GM23338 (cell line): Measurements from ENCODE around the gene AFAP1L2. TPM values are rescaled to one million over a fixed set of nuclear protein-coding genes. Genes with fewer than 3 reads are reported as not detected.

Source experiments
- ATAC-seq: fragments of 200-7000 bp; cut with Tn5 transposase; 3 replicates; pipeline ENCODE4 v1.9.1; 2020
- DNase-seq: peaks from one replicate; pipeline ENCODE4 v3.0.0-alpha.2; 2015; ENCODE audit warnings: low spot score
- H2AFZ ChIP-seq: fragments of 200-600 bp; sonication (generic); 2 replicates; pipeline ENCODE4 v1.8.0; 2016; ENCODE audit warnings: antibody characterized with exemption, mild to moderate bottlenecking, moderate library complexity
- H3F3A ChIP-seq: fragments of 200-600 bp; sonication (generic); replicated peaks from 2 replicates; pipeline ENCODE4 v1.8.0; 2017; ENCODE audit warnings: antibody characterized with exemption, mixed run types, low read depth
- H3K27ac ChIP-seq: fragments of 200-600 bp; sonication (generic); 2 replicates; pipeline ENCODE4 v1.6.1; 2016; ENCODE audit warnings: low read depth
- H3K27me3 ChIP-seq: fragments of 200-600 bp; sonication (generic); 2 replicates; pipeline ENCODE4 v1.8.0; 2016; ENCODE audit warnings: mild to moderate bottlenecking, mixed run types, moderate library complexity; ENCODE audit not compliant: insufficient read depth
- H3K36me3 ChIP-seq: fragments of 200-600 bp; sonication (generic); 2 replicates; pipeline ENCODE4 v1.8.0; 2016; ENCODE audit warnings: mild to moderate bottlenecking; ENCODE audit not compliant: insufficient read depth
- H3K4me1 ChIP-seq: fragments of 200-600 bp; sonication (generic); 2 replicates; pipeline ENCODE4 v1.8.0; 2016; ENCODE audit warnings: mild to moderate bottlenecking, moderate library complexity; ENCODE audit not compliant: insufficient read depth
- H3K4me2 ChIP-seq: fragments of 200-600 bp; sonication (generic); 2 replicates; pipeline ENCODE4 v1.7.1; 2017; ENCODE audit warnings: mixed run types
- H3K4me3 ChIP-seq: fragments of 200-600 bp; sonication (generic); 2 replicates; pipeline ENCODE4 v1.6.1; 2016; ENCODE audit warnings: mixed run types
- H3K79me2 ChIP-seq: fragments of 200-600 bp; sonication (generic); replicated peaks from 2 replicates; pipeline ENCODE4 v1.8.0; 2017; ENCODE audit warnings: mild to moderate bottlenecking; ENCODE audit not compliant: insufficient read depth
- H3K9me2 ChIP-seq: fragments of 200-600 bp; sonication (generic); 2 replicates; pipeline ENCODE4 v1.8.0; 2017; ENCODE audit not compliant: insufficient read depth
- H4K20me1 ChIP-seq: fragments of 200-600 bp; sonication (generic); replicated peaks from 2 replicates; pipeline ENCODE4 v1.8.0; 2017; ENCODE audit warnings: mild to moderate bottlenecking; ENCODE audit not compliant: insufficient read depth
- H3K27ac Mint-ChIP-seq: 2 replicates; pipeline ENCODE4 v1.8.0; 2020; ENCODE audit warnings: inconsistent platforms, mild to moderate bottlenecking, moderate library complexity, mixed read lengths
- H3K27me3 Mint-ChIP-seq: 3 replicates; pipeline ENCODE4 v1.8.0; 2022; ENCODE audit warnings: low read depth, mild to moderate bottlenecking, moderate library complexity, mixed read lengths, inconsistent platforms; ENCODE audit not compliant: insufficient read depth, poor library complexity
- H3K36me3 Mint-ChIP-seq: 3 replicates; pipeline ENCODE4 v1.8.0; 2021; ENCODE audit warnings: low read depth, mild to moderate bottlenecking, inconsistent platforms, moderate library complexity, mixed read lengths
- H3K4me1 Mint-ChIP-seq: 3 replicates; pipeline ENCODE4 v1.8.0; 2020; ENCODE audit warnings: mild to moderate bottlenecking, inconsistent platforms, mixed read lengths
- H3K4me3 Mint-ChIP-seq: 3 replicates; pipeline ENCODE4 v1.8.0; 2021; ENCODE audit warnings: moderate library complexity, mild to moderate bottlenecking, inconsistent platforms, mixed read lengths
- H3K9me3 Mint-ChIP-seq: 3 replicates; pipeline ENCODE4 v1.8.0; 2020; ENCODE audit warnings: moderate library complexity, mild to moderate bottlenecking, inconsistent platforms, mixed read lengths
- CREB1 ChIP-seq: fragments of 250-450 bp; sonication (Bioruptor Pico); IDR thresholded peaks from 2 replicates; pipeline ENCODE4 v1.5.0; 2020; ENCODE audit warnings: low read depth, mild to moderate bottlenecking, moderate library complexity
- EZH2 ChIP-seq: fragments of 200-600 bp; sonication (generic); IDR thresholded peaks from one replicate; pipeline ENCODE4 v1.8.0; 2017; ENCODE audit warnings: antibody characterized with exemption, mild to moderate bottlenecking, low read depth; ENCODE audit not compliant: unreplicated experiment
- EZH2phosphoT487 ChIP-seq: fragments of 200-600 bp; sonication (generic); IDR thresholded peaks from one replicate; pipeline ENCODE4 v1.8.1; 2018; ENCODE audit warnings: antibody characterized with exemption; ENCODE audit not compliant: unreplicated experiment
- JUNB ChIP-seq: IDR thresholded peaks from one replicate; pipeline ENCODE4 v1.6.1; 2016; ENCODE audit warnings: antibody characterized with exemption; ENCODE audit not compliant: unreplicated experiment
- NANOG ChIP-seq: IDR thresholded peaks from 2 replicates; pipeline ENCODE4 v1.6.1; 2016; ENCODE audit warnings: antibody characterized with exemption, borderline replicate concordance
- POLR2AphosphoS5 ChIP-seq: IDR thresholded peaks from 2 replicates; pipeline ENCODE4 v1.6.1; 2016; ENCODE audit warnings: antibody characterized with exemption, low read depth
- STAT1 ChIP-seq: IDR thresholded peaks from one replicate; pipeline ENCODE4 v1.6.1; 2016; ENCODE audit warnings: antibody characterized with exemption; ENCODE audit not compliant: unreplicated experiment
- ZNF114 ChIP-seq: fragments of 250-450 bp; sonication (Bioruptor Pico); IDR thresholded peaks from 2 replicates; pipeline ENCODE4 v1.5.0; 2020; ENCODE audit warnings: mild to moderate bottlenecking, moderate library complexity
- ZNF331 ChIP-seq: fragments of 250-450 bp; sonication (Bioruptor Pico); IDR thresholded peaks from 2 replicates; pipeline ENCODE4 v1.5.0; 2020; ENCODE audit warnings: low read depth, mild to moderate bottlenecking, moderate library complexity
- polyA plus RNA-seq: library from polyadenylated mRNA; unstranded; fragments of >200 nt; fragmentation: Nextera tagmentation; extraction: Ambion mirVana; gene quantifications from 2 replicates; pipeline ENCODE4 v1.2.1, GENCODE V29; 2016
- total RNA-seq: library from RNA; depleted of rRNA; stranded (reverse); fragments of >200 nt; shearing (Covaris generic); gene quantifications from 2 replicates; pipeline ENCODE4 v1.2.3, GENCODE V29; 2014
- TF ChIP-seq, protein P1 (sequence below): fragments of 250-450 bp; sonication (Bioruptor Pico); IDR thresholded peaks from 2 replicates; pipeline ENCODE4 v1.5.0; 2020; ENCODE audit warnings: mild to moderate bottlenecking, moderate library complexity
- TF ChIP-seq, protein P2 (sequence below): IDR thresholded peaks from one replicate; pipeline ENCODE4 v1.6.1; 2018; ENCODE audit warnings: antibody characterized with exemption; ENCODE audit not compliant: unreplicated experiment

The AFAP1L2 gene
- total and polyA plus RNA-seq, 2 experiments from 2014 or later: 2.3 to 6.5 TPM

- TF ChIP-seq, protein P1, sequence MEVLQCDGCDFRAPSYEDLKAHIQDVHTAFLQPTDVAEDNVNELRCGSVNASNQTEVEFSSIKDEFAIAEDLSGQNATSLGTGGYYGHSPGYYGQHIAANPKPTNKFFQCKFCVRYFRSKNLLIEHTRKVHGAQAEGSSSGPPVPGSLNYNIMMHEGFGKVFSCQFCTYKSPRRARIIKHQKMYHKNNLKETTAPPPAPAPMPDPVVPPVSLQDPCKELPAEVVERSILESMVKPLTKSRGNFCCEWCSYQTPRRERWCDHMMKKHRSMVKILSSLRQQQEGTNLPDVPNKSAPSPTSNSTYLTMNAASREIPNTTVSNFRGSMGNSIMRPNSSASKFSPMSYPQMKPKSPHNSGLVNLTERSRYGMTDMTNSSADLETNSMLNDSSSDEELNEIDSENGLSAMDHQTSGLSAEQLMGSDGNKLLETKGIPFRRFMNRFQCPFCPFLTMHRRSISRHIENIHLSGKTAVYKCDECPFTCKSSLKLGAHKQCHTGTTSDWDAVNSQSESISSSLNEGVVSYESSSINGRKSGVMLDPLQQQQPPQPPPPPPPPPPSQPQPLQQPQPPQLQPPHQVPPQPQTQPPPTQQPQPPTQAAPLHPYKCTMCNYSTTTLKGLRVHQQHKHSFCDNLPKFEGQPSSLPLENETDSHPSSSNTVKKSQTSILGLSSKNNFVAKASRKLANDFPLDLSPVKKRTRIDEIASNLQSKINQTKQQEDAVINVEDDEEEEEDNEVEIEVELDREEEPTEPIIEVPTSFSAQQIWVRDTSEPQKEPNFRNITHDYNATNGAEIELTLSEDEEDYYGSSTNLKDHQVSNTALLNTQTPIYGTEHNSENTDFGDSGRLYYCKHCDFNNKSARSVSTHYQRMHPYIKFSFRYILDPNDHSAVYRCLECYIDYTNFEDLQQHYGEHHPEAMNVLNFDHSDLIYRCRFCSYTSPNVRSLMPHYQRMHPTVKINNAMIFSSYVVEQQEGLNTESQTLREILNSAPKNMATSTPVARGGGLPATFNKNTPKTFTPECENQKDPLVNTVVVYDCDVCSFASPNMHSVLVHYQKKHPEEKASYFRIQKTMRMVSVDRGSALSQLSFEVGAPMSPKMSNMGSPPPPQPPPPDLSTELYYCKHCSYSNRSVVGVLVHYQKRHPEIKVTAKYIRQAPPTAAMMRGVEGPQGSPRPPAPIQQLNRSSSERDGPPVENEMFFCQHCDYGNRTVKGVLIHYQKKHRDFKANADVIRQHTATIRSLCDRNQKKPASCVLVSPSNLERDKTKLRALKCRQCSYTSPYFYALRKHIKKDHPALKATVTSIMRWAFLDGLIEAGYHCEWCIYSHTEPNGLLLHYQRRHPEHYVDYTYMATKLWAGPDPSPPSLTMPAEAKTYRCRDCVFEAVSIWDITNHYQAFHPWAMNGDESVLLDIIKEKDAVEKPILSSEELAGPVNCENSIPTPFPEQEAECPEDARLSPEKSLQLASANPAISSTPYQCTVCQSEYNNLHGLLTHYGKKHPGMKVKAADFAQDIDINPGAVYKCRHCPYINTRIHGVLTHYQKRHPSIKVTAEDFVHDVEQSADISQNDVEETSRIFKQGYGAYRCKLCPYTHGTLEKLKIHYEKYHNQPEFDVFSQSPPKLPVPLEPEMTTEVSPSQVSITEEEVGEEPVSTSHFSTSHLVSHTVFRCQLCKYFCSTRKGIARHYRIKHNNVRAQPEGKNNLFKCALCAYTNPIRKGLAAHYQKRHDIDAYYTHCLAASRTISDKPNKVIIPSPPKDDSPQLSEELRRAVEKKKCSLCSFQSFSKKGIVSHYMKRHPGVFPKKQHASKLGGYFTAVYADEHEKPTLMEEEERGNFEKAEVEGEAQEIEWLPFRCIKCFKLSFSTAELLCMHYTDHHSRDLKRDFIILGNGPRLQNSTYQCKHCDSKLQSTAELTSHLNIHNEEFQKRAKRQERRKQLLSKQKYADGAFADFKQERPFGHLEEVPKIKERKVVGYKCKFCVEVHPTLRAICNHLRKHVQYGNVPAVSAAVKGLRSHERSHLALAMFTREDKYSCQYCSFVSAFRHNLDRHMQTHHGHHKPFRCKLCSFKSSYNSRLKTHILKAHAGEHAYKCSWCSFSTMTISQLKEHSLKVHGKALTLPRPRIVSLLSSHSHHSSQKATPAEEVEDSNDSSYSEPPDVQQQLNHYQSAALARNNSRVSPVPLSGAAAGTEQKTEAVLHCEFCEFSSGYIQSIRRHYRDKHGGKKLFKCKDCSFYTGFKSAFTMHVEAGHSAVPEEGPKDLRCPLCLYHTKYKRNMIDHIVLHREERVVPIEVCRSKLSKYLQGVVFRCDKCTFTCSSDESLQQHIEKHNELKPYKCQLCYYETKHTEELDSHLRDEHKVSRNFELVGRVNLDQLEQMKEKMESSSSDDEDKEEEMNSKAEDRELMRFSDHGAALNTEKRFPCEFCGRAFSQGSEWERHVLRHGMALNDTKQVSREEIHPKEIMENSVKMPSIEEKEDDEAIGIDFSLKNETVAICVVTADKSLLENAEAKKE (CRISPR knock-in tag): no peak
- TF ChIP-seq JUNB: no peak
- no peak for TF ChIP-seq STAT1
- TF ChIP-seq NANOG: no peak
Measured at GRCh38 chr10:114396464-114396863, 7.8 kb downstream of the AFAP1L2 start (continued).

GRCh38 chr10:114395366-114396022, 8.8 kb downstream of the AFAP1L2 start:
- Histone ChIP-seq H2AFZ (no peak overlapping the region), H3K27ac (no peak overlapping the region), H3K27me3 (no peaks in the 10 kb centered on the region), H4K20me1 (no peaks in the 10 kb centered on the region), H3K79me2 (no peaks in the 10 kb centered on the region), H3K9me2 (no peaks in the 10 kb centered on the region), H3K4me3 (no peak overlapping the region), H3K36me3 (no peaks in the 10 kb centered on the region), H3K4me2 (no peak overlapping the region), H3K4me1 (peaks cover 6% of the 10 kb centered on the region; the same call in 1 of the 2 replicates), H3F3A (no peaks in the 10 kb centered on the region)
- Mint-ChIP-seq H3K27ac (no peak overlapping the region), H3K4me1 (peaks cover 12% of the 10 kb centered on the region; the same call in 2 of the 3 replicates), H3K27me3 (no peaks in the 10 kb centered on the region), H3K4me3 (no peak overlapping the region), H3K9me3 (no peaks in the 10 kb centered on the region), H3K36me3 (no peaks in the 10 kb centered on the region)
- DNase-seq (no peak), ATAC-seq (no peak)
- TF ChIP-seq POLR2AphosphoS5: no peak
- no peak for TF ChIP-seq STAT1
- no peak for TF ChIP-seq ZNF331 (CRISPR knock-in tag)
- no peak for TF ChIP-seq ZNF114 (CRISPR knock-in tag)
- no peak for TF ChIP-seq CREB1 (CRISPR knock-in tag)
- TF ChIP-seq EZH2: no peak
- TF ChIP-seq, protein P2, sequence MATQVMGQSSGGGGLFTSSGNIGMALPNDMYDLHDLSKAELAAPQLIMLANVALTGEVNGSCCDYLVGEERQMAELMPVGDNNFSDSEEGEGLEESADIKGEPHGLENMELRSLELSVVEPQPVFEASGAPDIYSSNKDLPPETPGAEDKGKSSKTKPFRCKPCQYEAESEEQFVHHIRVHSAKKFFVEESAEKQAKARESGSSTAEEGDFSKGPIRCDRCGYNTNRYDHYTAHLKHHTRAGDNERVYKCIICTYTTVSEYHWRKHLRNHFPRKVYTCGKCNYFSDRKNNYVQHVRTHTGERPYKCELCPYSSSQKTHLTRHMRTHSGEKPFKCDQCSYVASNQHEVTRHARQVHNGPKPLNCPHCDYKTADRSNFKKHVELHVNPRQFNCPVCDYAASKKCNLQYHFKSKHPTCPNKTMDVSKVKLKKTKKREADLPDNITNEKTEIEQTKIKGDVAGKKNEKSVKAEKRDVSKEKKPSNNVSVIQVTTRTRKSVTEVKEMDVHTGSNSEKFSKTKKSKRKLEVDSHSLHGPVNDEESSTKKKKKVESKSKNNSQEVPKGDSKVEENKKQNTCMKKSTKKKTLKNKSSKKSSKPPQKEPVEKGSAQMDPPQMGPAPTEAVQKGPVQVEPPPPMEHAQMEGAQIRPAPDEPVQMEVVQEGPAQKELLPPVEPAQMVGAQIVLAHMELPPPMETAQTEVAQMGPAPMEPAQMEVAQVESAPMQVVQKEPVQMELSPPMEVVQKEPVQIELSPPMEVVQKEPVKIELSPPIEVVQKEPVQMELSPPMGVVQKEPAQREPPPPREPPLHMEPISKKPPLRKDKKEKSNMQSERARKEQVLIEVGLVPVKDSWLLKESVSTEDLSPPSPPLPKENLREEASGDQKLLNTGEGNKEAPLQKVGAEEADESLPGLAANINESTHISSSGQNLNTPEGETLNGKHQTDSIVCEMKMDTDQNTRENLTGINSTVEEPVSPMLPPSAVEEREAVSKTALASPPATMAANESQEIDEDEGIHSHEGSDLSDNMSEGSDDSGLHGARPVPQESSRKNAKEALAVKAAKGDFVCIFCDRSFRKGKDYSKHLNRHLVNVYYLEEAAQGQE: no peak
- no peak for TF ChIP-seq EZH2phosphoT487
